SU-DHL-6 (cell line): ENCODE measurements around the gene IL17REL.

Experiments used
- CTCF ChIP-seq: fragments of 200-600 bp; sonication (generic); IDR thresholded peaks from one replicate; pipeline ENCODE4 v1.5.1; 2017; ENCODE audit warnings: antibody characterized with exemption, mild to moderate bottlenecking, low read length, moderate library complexity; ENCODE audit not compliant: insufficient read depth, poor library complexity, severe bottlenecking
- EZH2phosphoT487 ChIP-seq: fragments of 200-600 bp; sonication (generic), shearing (Covaris generic); conservative IDR thresholded peaks from 2 replicates; pipeline ENCODE4 v1.6.1; 2018; ENCODE audit warnings: mild to moderate bottlenecking, antibody characterized with exemption, low read length, moderate library complexity, mixed read lengths

GRCh38 chr22:50053861-50054260 lies 41.3 kb upstream of the IL17REL start:
- no peak for TF ChIP-seq CTCF
- no peak for TF ChIP-seq EZH2phosphoT487
